Activated CD4-positive, alpha-beta T cell treated with anti-CD3 and anti-CD28 coated beads, Interleukin-10, Interleukin-2, amounts not matched to agents 100 ng/mL and 50 ng/mL, durations not matched to agents 16 hours and 8 hours (primary cell): ENCODE results near the gene LRSAM1.

Experiments
- DNase-seq: peaks from one replicate; pipeline ENCODE4 v3.0.0-alpha.2; 2020

The LRSAM1 gene

GRCh38 chr9:127450830-127451607, at the start of gene LRSAM1, which contains the start of gene RPL12:
TSS of gene LRSAM1 (plus strand) at chr9:127451510. CDS start at chr9:127454528, 3,018 bp downstream.
TSS of gene RPL12 (minus strand) at chr9:127451406. CDS start at chr9:127451317, 89 bp downstream.
- peak; percentile 97 for DNase-seq

GRCh38 chr9:127402401-127403090, 48.8 kb upstream of the LRSAM1 start:
- no peak for DNase-seq

DNA sequence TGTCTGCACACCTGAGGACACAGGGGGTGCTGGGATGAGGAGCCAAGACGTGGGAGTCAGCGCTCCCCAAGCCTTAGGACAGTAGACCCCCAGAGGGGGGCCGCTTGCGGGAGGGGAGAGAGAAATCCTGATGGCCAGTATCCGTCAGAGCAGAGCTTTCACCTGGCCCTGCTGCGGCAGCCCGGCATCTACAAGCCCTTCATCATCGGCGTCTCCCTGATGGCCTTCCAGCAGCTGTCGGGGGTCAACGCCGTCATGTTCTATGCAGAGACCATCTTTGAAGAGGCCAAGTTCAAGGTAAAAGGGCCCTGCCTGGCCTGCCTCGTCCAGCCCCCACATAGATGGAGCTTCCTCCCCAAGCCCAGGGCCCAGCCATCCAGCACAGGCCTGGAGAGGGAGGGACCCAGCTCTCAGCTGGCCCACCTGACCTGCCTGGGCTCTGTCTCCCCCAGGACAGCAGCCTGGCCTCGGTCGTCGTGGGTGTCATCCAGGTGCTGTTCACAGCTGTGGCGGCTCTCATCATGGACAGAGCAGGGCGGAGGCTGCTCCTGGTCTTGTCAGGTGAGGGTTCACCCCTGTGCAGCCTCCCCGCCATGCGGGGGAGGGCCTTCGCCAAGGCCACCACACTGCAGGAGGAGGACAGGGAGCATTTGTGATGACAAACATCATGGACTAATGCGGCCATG, 47.7 kb upstream of the LRSAM1 start:
- DNase-seq: no peak

GRCh38 chr9:127404631-127405030, 46.7 kb upstream of the LRSAM1 start:
- DNase-seq: no peak

DNA sequence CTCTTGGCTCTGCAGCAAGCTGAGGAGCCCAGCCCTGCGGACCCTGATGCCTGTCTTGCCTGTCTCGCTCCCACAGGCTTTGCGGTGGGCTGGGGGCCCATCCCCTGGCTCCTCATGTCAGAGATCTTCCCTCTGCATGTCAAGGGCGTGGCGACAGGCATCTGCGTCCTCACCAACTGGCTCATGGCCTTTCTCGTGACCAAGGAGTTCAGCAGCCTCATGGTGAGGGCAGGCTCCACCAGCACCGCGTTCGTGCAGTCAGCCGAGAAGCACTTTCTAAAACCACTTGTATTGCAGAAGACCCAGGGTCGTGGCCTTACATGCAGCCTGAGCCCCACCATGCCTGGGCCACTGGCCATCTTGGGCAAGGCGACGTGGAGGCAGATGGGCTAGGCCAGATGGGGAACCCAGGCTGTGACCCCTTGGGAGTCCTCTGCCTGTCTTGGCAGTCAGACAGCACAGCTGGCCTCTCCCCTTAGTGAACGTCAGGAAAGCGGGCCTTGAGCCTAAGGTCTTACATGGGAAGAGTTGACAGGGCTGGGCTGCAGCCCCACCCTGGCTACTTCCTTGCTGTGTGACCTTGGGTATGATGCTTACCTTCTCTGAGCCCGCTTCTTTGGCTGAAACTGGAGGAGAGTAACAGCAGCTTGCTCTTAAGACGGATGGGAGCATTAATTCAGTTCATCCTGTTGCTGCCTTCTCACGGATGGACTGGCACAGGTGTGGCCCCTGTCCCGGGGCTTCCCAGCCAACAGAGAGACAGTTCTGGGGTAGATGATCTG, 45.8 kb upstream of the LRSAM1 start:
- no peak for DNase-seq

DNA sequence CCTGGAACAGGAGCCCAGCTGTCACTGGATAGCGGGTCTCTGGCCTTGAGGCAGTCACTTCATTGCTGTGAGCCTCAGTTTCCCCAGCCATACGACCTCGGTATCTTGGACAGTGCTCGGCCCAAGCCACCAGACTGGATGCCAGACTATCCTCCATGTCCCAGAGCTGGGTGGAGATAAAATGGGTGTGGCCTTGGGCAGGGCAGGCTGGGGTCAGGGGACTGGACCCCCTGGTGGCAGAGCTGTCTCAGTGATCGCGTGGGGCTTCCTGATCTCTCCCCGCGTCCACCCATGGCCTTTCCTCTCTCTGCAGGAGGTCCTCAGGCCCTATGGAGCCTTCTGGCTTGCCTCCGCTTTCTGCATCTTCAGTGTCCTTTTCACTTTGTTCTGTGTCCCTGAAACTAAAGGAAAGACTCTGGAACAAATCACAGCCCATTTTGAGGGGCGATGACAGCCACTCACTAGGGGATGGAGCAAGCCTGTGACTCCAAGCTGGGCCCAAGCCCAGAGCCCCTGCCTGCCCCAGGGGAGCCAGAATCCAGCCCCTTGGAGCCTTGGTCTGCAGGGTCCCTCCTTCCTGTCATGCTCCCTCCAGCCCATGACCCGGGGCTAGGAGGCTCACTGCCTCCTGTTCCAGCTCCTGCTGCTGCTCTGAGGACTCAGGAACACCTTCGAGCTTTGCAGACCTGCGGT, 44.4 kb upstream of the LRSAM1 start:
- no peak for DNase-seq

DNA sequence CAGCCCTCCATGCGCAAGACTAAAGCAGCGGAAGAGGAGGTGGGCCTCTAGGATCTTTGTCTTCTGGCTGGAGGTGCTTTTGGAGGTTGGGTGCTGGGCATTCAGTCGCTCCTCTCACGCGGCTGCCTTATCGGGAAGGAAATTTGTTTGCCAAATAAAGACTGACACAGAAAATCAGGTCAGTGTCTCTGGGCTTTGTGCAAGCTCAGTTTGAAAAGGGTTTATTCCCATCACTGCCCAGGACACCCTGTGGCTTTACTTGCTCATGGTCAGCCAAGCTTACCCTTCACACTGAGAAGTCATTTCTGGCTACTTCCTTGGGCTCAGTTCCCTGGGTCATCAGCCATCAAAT, 43.8 kb upstream of the LRSAM1 start:
- DNase-seq: no peak

DNA sequence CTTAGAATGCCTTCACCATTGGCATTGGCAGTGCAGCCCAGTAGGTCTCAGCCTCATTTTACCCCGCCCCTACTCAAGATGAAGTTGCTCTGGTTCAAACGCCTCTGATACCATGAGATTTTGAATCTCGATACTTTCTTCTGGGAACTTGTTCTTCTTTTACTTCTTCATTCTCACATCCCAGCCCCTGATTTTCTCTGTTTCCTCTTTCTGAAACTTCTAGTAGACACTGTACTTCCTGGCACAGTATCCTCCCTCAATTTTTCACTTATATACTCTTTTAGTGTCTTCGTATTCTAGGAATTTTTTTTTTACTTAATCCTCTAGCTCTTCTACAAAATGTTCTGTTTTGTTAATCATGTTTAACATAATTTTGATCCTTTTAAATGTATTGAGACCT, 40.2 kb upstream of the LRSAM1 start:
- no peak for DNase-seq

DNA sequence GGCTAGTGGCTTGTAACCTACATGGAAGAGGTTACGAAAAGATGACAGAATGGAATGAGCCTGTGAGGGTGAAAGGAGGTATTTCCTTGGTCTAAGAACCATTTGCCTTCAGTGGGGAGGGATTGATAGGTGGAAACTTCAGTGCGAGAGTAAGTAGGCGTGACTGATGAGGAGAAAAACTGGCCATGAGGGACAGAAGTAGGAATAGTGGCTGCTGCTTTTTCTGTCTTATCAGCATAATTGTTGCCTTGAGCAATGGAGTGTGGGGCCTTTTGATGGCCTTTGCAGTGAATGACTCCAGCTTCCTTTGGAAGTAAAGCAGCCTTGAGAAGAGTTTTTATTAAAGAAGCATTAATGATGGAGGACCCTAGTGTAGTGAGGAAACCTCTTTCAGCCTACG, 36.2 kb upstream of the LRSAM1 start:
- DNase-seq: no peak

GRCh38 chr9:127415657-127416056, 35.7 kb upstream of the LRSAM1 start:
- no peak for DNase-seq

DNA sequence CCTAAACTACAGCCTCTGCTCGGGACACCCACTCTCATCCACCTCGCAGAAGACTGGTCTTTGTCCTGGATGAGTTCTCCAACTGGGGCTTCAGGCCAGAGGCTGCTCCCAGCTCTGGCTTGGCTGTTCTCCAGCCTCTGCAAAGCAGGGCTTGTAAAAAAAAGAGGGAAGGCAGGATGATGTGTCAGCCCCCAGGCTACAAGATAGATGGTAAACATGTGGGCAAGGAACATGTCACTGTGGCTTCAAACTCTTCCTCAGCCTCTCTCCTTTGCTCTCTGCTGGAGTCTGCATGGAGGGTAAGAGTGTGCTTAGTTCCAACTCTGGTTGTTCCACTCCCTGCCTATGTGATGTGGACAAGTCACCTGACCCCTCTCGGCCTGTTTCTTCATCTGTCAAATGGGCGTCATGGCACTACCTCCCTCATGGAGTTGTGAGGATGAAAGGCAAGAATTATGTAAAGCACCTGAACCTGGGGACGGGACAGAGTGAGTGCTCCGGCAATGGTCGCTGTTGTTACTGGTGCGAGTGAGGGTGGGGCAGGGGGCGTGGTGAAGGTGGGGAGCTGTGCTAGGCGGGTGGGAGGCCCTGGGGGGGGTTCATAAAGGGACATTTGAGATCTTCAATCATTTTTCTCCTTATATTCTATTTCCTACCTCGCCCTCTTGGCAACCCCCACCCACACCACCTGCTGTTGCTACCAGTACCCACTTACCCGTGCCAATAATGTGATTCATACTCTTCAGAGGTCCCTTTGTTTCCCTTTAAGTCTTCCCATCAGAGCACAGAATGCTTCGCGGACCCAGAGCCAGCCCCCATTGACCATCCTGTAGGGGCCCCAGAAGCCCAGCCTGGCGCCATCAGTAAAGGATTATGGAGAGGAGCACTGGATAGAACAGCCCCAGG, 33.9 kb upstream of the LRSAM1 start:
- DNase-seq: no peak

DNA sequence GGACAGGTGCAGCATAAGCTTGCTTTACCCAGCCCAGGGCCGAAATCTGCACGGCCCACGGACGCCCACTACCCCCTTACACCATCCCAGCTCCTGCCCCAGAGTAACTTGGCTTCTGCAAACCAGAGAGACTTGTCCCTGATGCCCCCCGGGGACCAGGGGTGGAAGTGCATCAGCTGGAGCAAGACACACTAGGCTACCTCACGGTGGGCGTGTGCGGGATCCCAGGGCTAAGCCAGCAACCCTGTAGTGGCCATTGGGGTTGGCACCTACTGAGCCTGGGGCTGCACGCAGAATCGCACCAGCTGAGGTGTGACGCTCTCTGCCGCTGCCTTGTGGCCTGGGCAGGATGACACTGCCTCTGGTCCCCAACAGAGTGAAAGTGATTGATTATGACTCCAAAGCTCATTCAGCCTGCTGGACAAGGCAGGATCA, 33.3 kb upstream of the LRSAM1 start:
- peak; percentile 54 for DNase-seq

GRCh38 chr9:127419348-127419747, 32.0 kb upstream of the LRSAM1 start:
- DNase-seq: no peak

DNA sequence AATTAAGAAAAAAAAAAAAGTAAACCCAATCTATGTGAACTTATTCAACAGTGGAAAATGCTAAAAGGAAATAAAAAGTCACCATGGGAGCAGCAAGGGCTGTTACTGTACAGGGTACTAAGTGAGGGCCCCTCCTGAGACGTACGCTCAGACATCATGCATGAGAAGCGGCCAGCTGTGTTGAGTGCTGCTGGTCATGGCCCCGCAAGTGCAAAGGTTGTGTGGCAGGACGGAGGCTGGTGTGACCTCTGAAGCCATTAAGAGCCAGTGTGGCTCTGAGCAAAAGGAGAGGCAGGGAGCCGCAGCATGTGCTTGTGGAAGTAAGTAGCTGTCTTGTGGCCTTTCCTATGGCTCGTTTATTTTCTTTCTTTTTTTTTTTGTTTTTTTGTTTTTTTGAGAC, 30.3 kb upstream of the LRSAM1 start:
- DNase-seq: no peak

- DNase-seq: no peak
These were observed 29.1 kb upstream of the LRSAM1 start for GRCh38 chr9:127422133-127422782.

DNA sequence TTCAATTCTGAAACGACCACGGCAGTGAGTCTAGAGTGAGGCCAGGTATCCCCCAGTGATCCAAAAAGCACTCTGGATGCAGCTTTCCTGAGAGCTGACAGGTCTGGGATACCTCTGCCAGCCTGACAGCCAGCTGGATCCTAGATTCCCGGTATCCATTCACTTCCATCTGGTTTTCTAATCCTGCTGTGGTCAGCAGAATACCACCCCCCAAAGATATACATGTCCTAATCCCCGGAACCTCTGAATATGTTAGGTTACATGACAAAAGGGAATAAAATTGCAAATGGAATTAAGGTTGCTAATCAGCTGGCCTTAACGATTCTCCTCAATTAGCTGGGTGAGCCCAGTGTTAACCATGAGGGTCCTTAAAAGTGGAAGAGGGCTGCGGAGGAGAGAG, 28.5 kb upstream of the LRSAM1 start:
- DNase-seq: no peak

DNA sequence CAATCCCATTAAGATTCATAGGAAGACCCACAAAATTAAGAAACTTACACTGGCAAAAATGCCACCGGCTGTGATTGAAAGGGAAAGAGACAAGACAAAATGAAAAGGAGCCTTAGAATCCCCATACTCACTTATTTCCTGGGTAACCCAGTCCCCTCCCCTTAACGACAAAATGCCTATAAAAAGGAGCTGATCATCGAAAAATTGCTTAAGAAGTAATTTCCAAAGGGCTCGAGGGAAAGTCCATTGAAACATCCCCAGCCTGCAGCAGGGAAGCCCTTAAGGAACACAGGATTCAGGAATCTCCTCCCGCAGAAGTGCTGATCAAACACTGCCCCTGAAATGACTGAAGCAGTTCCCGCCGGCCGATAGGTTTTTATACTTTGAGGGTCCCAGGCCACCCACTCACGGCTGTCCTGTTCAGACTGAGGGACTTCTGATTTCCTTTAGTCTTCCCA, 27.8 kb upstream of the LRSAM1 start:
- peak; percentile 12 for DNase-seq

DNA sequence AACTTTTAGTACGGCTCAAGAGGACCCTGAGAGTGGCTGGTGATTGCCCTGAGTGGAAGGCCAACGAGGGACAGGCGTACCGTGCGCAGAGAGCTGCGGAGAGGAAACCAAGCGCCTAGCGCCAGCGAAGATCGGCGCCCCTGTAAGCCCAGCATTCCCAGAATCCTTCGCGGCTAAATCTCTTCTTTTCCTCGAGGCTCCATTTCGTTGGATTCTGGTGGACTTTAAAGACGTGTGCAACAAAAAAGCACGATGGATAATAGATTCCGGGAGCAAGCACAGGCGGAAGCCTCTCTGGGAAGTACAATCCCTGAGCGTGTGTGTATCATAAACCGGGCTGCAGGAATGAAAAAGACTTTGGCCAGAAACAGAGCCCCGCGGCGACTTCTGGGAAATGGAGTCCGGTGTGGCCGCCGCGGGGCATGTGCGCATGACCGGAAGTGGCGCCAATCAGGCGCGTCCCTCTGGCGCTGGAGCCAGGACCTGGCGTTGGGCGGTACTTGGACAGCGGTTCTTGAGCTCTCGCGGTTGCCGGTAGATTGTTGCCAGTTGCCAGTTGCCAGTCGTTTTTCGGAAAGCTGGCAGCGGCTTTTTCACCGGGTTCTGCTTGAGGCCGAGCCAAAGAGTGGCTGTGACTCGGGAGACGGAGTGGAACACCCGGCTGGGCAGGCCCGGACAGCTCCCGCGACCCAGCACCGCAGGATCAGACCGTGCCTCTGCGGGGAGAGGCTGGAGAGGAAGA, 27.2 kb upstream of the LRSAM1 start, which contains the start of gene ZNF79:
ZNF79 (plus strand) TSS at position 449 of the 742 bp plus-strand sequence. CDS start 406 bp downstream, outside the sequence.
- DNase-seq: peak; percentile 95

- peak; percentile 43 for DNase-seq
These were observed 26.7 kb upstream of the LRSAM1 start for GRCh38 chr9:127424676-127424999.

GRCh38 chr9:127426756-127427155, 24.6 kb upstream of the LRSAM1 start:
- DNase-seq: peak; percentile 84
